IPS-NIHi11 (cell line): ENCODE measurements around the gene GRK5.
A peak's percentile ranks its signal among the peaks of the same experiment; 100 is the strongest.

ENCODE experiments used
- DNase-seq: peaks from one replicate; pipeline ENCODE4 v3.0.0; 2012; ENCODE audit warnings: mixed read lengths, low spot score

The GRK5 gene

GRCh38 chr10:119364645-119365600 lies 157.6 kb downstream of the GRK5 start:
- DNase-seq, result no peak

GRCh38 chr10:119365773-119366599 lies 158.6 kb downstream of the GRK5 start:
- DNase-seq, result no peak

GRCh38 chr10:119367841-119368549 lies 160.6 kb downstream of the GRK5 start:
- no peak for DNase-seq

GRCh38 chr10:119368581-119368980 lies 161.2 kb downstream of the GRK5 start:
- no peak for DNase-seq

- no peak for DNase-seq
These were observed 161.9 kb downstream of the GRK5 start for GRCh38 chr10:119368991-119369869.

GRCh38 chr10:119370111-119370741 lies 162.9 kb downstream of the GRK5 start:
- DNase-seq, result no peak

GRCh38 chr10:119370972-119371703 lies 163.8 kb downstream of the GRK5 start:
- DNase-seq, result no peak

- no peak for DNase-seq
These were observed 164.6 kb downstream of the GRK5 start for GRCh38 chr10:119371704-119372663.

- DNase-seq, result no peak
These were observed 166.1 kb downstream of the GRK5 start for GRCh38 chr10:119373294-119374102.

GRCh38 chr10:119374236-119374635 lies 166.9 kb downstream of the GRK5 start:
- no peak for DNase-seq

GRCh38 chr10:119375574-119376272 lies 168.4 kb downstream of the GRK5 start:
- DNase-seq, result peak; percentile 78

- no peak for DNase-seq
These were observed 170.1 kb downstream of the GRK5 start for GRCh38 chr10:119377451-119377957.

GRCh38 chr10:119377958-119378736 lies 170.8 kb downstream of the GRK5 start:
- peak; percentile 72 for DNase-seq

- peak; percentile 41 for DNase-seq
These were observed 171.3 kb downstream of the GRK5 start for GRCh38 chr10:119378737-119379067.

- no peak for DNase-seq
These were observed 172.2 kb downstream of the GRK5 start for GRCh38 chr10:119379466-119380071.
